IPS-20b (cell line): Measurements from ENCODE around the gene TMEM176A.
"Not testable (repeated sequence)": the region's sequence is repeated elsewhere in the genome, so short reads cannot be mapped to it uniquely, and the experiment has no call there.

ENCODE experiments used
- H3K27ac ChIP-seq: one replicate; pipeline ENCODE4 v1.5.1; 2013; ENCODE audit warnings: low read length
- H3K27me3 ChIP-seq: 2 replicates; pipeline ENCODE4 v1.6.1; 2013; ENCODE audit warnings: mild to moderate bottlenecking, low read length, inconsistent platforms; ENCODE audit not compliant: insufficient read depth
- H3K36me3 ChIP-seq: 2 replicates; pipeline ENCODE4 v1.6.1; 2013; ENCODE audit warnings: low read depth, mild to moderate bottlenecking, inconsistent platforms, low read length, moderate library complexity; ENCODE audit not compliant: insufficient read depth
- H3K4me1 ChIP-seq: 2 replicates; pipeline ENCODE4 v1.6.1; 2013; ENCODE audit warnings: mild to moderate bottlenecking, control low read depth, inconsistent platforms, low read length, moderate library complexity; ENCODE audit not compliant: insufficient read depth
- H3K4me3 ChIP-seq: 2 replicates; pipeline ENCODE4 v1.5.1; 2013; ENCODE audit warnings: mild to moderate bottlenecking, low read length, inconsistent platforms
- H3K9ac ChIP-seq: 2 replicates; pipeline ENCODE4 v1.6.1; 2013; ENCODE audit warnings: low read depth, mild to moderate bottlenecking, inconsistent platforms, low read length, moderate library complexity
- H3K9me3 ChIP-seq: 2 replicates; pipeline ENCODE4 v1.6.1; 2013; ENCODE audit warnings: mild to moderate bottlenecking, low read depth, low read length, inconsistent platforms; ENCODE audit not compliant: insufficient read depth

The TMEM176A gene

GRCh38 chr7:150774131-150774530 is 26.4 kb upstream of the TMEM176A start:
- not testable (repeated sequence) for H3K27me3 ChIP-seq, H3K9me3 ChIP-seq, H3K4me1 ChIP-seq, H3K9ac ChIP-seq, H3K27ac ChIP-seq, H3K36me3 ChIP-seq, H3K4me3 ChIP-seq

- Histone ChIP-seq H3K4me1 (no peaks in the 10 kb centered on the region), H3K27me3 (peaks cover 8% of the 10 kb centered on the region; the same call in 1 of the 2 replicates), H3K9ac (no peak overlapping the region), H3K9me3 (no peaks in the 10 kb centered on the region), H3K27ac (no peak overlapping the region), H3K4me3 (no peak overlapping the region), H3K36me3 (no peaks in the 10 kb centered on the region)
Measured at GRCh38 chr7:150778014-150778737, 22.4 kb upstream of the TMEM176A start.

GRCh38 chr7:150778738-150779301 is 21.7 kb upstream of the TMEM176A start:
- Histone ChIP-seq H3K27ac (no peak overlapping the region), H3K36me3 (no peaks in the 10 kb centered on the region), H3K4me1 (no peaks in the 10 kb centered on the region), H3K9ac (no peak overlapping the region), H3K9me3 (no peaks in the 10 kb centered on the region), H3K4me3 (no peak overlapping the region), H3K27me3 (peaks cover 8% of the 10 kb centered on the region; the same call in 1 of the 2 replicates)

- Histone ChIP-seq H3K9ac (no peak overlapping the region), H3K36me3 (no peaks in the 10 kb centered on the region), H3K4me3 (no peak overlapping the region), H3K27me3 (peaks cover 18% of the 10 kb centered on the region), H3K27ac (no peak overlapping the region), H3K4me1 (no peaks in the 10 kb centered on the region), H3K9me3 (no peaks in the 10 kb centered on the region)
Measured at GRCh38 chr7:150780292-150780691, 20.3 kb upstream of the TMEM176A start.

GRCh38 chr7:150781103-150781502 is 19.5 kb upstream of the TMEM176A start:
- Histone ChIP-seq H3K27me3 (peaks cover 18% of the 10 kb centered on the region), H3K9ac (no peak overlapping the region), H3K4me3 (no peak overlapping the region), H3K9me3 (no peaks in the 10 kb centered on the region), H3K36me3 (no peaks in the 10 kb centered on the region), H3K4me1 (no peaks in the 10 kb centered on the region), H3K27ac (no peak overlapping the region)

GRCh38 chr7:150781961-150782360 is 18.6 kb upstream of the TMEM176A start:
- peaks cover 18% of the 10 kb centered on the region for H3K27me3 ChIP-seq
- no peak overlapping the region for H3K27ac ChIP-seq
- no peaks in the 10 kb centered on the region for H3K9me3 ChIP-seq
- no peak overlapping the region for H3K4me3 ChIP-seq
- no peaks in the 10 kb centered on the region for H3K36me3 ChIP-seq
- no peak overlapping the region for H3K9ac ChIP-seq
- no peaks in the 10 kb centered on the region for H3K4me1 ChIP-seq

GRCh38 chr7:150784120-150784736 is 16.3 kb upstream of the TMEM176A start:
- H3K27me3 ChIP-seq = peaks cover 18% of the 10 kb centered on the region
- no peaks in the 10 kb centered on the region for H3K4me1 ChIP-seq
- no peak overlapping the region for H3K9ac ChIP-seq
- H3K27ac ChIP-seq = no peak overlapping the region
- H3K4me3 ChIP-seq = no peak overlapping the region
- H3K36me3 ChIP-seq = no peaks in the 10 kb centered on the region
- no peaks in the 10 kb centered on the region for H3K9me3 ChIP-seq

GRCh38 chr7:150784954-150785353 is 15.6 kb upstream of the TMEM176A start:
- Histone ChIP-seq H3K4me3 (no peak overlapping the region), H3K9ac (no peak overlapping the region), H3K27ac (no peak overlapping the region), H3K4me1 (no peaks in the 10 kb centered on the region), H3K36me3 (no peaks in the 10 kb centered on the region), H3K9me3 (no peaks in the 10 kb centered on the region), H3K27me3 (peaks cover 21% of the 10 kb centered on the region)

GRCh38 chr7:150787321-150788281 is 13.0 kb upstream of the TMEM176A start:
- H3K27me3 ChIP-seq = peaks cover 21% of the 10 kb centered on the region
- no peak overlapping the region for H3K27ac ChIP-seq
- H3K9me3 ChIP-seq = no peaks in the 10 kb centered on the region
- no peak overlapping the region for H3K4me3 ChIP-seq
- no peaks in the 10 kb centered on the region for H3K4me1 ChIP-seq
- H3K9ac ChIP-seq = no peak overlapping the region
- no peaks in the 10 kb centered on the region for H3K36me3 ChIP-seq

- H3K27ac ChIP-seq = no peak overlapping the region
- H3K27me3 ChIP-seq = peaks cover 31% of the 10 kb centered on the region
- no peak overlapping the region for H3K4me3 ChIP-seq
- H3K9ac ChIP-seq = no peak overlapping the region
- no peaks in the 10 kb centered on the region for H3K9me3 ChIP-seq
- H3K36me3 ChIP-seq = no peaks in the 10 kb centered on the region
- H3K4me1 ChIP-seq = no peaks in the 10 kb centered on the region
Measured at GRCh38 chr7:150788474-150789269, 11.9 kb upstream of the TMEM176A start.
